DMS153 treated with DMSO at 0.1 percent for 48 hours (cell line): ENCODE results near the gene GBE1.

Experiments
- DNase-seq: peaks from one replicate; lab custom pipeline; 2025; ENCODE audit not compliant: unreplicated experiment; lab: John Stamatoyannopoulos, UW

GBE1 gene

GRCh38 chr3:81632659-81633058, 128.8 kb downstream of the GBE1 start:
- no peak for DNase-seq

GRCh38 chr3:81624756-81625155, 136.7 kb downstream of the GBE1 start:
- no peak for DNase-seq

DNA sequence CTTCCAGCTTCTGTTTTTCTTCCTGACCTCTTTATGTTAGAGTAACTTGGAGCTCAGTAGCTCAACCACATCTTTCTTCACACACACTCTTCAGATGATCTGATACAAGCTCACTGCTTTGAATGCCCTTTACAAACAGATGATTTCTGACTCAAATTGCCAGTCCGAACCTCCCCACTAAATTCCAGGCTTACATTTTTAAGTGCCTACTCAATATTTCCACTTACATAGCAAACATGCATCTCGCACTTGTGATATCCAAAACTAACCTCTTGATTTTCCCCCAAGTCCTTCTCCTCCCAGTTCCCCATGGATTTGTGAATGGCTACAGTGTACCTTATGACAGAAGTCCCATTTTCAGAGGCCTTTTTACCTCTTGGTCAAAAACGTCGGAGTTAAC, 139.1 kb downstream of the GBE1 start:
- no peak for DNase-seq

- no peak for DNase-seq
Observed at GRCh38 chr3:81621277-81621676, 140.2 kb downstream of the GBE1 start.

GRCh38 chr3:81620849-81621248, 140.6 kb downstream of the GBE1 start:
- no peak for DNase-seq

DNA sequence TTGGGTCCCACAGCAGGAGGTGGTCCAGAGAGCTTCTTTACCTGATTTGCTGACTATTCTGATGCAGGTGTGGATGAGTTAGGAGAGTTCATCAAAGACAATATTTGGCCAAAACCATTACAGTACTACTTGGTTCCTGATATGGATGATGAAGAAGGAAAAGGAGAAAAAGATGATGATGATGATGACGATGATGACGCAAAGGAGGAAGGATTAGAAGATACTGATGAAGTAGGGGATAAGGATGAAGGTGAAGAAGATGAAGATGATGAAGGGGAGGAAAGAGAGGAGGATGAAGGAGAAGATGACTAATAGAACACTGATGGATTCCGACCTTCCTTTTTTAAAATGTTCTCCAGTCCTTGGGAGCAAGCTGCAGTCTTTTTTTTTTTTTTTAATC, 148.7 kb downstream of the GBE1 start:
- DNase-seq, result no peak

GRCh38 chr3:81602781-81603180, 158.7 kb downstream of the GBE1 start:
- DNase-seq, result no peak

DNA sequence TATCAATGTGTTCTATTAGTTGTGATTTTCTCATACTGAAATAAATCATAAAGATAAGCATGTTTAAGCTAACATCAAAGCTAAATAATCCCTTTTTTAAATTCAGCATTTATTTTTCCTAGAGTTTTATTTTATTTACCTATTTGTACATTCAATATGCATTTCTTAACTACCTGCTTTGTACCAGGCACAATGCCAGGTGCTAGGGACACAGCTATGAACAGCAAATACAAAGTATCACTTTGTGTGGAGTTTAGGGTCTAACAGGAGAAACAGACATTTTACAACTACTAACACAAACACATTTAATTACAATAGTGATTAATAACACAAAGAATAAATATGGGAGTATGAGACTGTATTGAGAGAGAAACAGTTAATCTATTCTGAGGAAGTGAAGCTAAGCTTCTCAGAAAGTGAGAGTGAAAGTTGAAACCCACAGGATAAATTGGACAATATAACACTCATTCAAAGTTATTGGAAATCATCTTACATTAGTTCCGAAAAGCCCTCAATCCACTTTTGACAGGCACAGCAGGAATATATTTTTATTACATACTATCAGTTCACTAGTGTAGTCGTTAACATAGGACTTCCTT, 159.6 kb downstream of the GBE1 start:
- no peak for DNase-seq

DNA sequence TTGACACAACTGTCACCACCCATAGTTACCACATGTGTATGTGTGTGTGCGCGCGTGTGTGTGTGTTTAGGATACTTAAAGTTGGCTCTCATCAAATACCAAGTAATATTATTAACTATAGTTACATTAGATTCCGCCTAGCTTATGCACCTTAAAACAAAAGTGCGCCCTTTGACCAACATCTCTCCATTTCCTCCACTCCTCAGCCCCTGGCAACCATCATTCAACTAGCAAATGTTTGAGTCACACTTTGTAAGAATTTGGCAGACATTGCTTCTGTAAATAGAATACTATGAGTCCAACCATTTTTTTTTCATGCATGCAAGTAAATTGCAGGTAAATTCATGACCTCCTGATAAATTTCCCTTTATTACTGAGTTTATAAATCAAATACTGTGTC, 169.3 kb downstream of the GBE1 start:
- no peak for DNase-seq

GRCh38 chr3:81585937-81586336, 175.5 kb downstream of the GBE1 start:
- DNase-seq, result no peak

GRCh38 chr3:81585056-81585455, 176.4 kb downstream of the GBE1 start:
- no peak for DNase-seq

DNA sequence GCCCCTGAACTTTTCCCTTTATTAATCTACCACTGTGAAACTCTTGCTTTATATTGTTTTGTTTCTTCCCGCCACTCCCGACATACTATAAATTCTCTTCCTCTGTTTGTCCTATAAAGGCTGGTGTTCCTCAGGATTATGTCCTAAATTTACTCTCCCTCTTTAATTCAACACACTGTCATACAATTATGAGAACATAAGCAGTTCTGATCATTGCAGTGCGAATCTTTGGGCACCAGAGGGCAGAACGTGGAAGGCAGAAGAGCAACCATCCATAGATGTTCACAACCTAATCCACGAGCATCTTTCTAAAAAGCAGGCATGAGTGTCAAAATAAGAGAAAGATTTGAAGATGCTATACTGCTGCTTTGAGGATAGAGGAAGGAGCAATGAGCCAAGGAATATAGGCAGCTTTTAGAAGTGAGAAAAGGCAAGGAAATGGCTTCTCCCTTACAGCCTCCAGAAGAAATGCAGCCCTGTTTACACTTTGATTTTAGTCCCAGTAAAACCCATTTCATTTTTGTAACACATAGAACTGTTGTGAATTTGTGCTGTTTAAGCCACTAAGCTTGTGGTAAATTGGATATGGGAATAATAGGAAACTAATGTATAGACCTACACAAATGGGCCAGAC, 179.4 kb downstream of the GBE1 start:
- peak; percentile 15 for DNase-seq

DNA sequence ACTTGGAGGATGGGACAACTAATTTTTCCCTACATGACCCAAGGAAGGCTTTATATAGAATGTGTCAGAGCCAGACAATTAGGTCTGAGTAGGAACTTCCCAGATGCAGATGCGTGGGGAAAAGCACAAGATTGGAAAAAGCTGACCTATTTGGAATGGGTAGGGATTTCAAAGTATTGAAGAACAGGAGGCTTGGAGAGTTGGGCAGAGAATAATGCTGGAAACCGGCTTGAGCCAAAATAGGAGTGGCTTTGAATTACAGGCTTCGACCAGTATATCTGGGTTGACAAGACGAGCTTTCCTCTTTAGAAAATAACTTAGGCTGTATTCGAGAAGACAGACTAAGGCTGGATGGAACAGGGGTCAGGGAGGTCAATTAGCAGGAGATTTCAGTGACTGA, 181.1 kb downstream of the GBE1 start:
- DNase-seq, result no peak

DNA sequence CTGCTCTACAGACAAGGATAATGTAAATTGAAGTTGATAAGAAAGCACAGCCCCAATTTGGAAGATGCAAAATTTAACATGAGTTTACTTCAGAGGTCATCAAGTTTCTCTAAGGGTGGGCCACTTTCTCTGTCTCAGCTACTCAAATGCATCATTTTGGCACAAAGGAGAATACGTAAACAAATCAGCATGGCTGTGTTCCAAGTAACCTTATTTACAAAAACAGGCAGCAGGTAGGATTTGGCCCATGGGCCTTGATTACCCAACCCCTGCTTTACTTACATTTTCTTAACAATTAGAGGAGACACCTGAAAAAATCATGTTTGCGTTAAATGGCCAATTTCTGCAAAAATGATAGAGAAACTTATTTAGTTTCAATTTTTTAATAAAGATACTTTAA, 181.7 kb downstream of the GBE1 start:
- no peak for DNase-seq

- no peak for DNase-seq
Observed at GRCh38 chr3:81572201-81572756, 189.2 kb downstream of the GBE1 start.

DNA sequence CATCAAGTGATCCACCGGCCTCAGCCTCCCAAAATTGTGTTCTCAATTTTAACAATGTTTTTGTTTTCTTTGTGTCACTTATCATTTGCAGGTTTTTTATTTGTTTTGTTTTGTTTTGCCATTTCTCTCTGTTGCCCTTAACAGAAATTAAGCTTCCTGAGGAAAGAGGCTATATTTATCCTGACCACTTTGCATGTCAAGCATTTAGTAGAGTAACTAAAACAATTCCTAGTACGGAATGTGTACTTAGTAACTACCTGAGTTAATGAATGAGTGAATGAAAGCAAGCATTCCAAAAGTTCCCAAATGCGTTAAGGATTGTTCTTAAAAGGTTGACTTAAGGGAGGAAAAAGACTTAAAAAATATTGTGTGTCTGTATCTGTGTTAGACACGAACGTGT, 193.1 kb downstream of the GBE1 start:
- no peak for DNase-seq

DNA sequence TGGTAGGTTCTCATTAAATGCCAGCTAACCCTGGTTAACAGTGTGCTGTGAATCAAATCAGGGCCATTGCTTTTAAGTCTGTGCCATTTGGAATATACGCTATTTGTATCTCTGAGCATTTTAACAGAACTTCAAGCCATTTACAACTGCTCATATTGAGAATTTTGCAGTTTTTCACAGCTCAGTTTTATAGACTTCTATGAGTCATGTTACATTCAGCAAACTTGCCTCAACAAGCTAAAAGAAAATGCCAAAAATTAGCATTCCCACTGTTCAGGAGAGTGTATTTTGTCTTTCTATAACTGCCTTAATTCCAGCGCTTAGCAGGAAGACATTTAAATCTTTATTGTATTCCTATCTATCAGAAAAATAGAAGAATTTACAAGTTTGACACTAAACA, 196.4 kb downstream of the GBE1 start:
- no peak for DNase-seq

DNA sequence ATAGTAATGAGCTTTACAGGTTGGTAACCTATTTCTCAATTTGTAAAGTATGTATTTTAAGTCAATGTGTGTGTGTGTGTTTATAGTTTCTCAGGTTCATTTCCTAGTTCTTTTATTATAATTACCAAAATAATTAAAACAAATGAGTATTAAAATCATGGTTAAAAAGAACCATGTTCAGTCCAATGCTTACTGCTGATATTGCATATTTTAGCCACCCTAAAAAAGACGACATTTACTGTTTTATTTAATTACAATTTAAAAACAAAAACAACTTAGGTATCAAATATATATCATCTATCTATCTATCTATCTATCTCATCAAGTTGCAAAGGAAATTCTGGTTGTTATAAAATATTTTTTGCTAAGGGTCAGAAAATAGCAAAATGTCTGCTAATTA, 203.3 kb downstream of the GBE1 start:
- DNase-seq, result no peak

DNA sequence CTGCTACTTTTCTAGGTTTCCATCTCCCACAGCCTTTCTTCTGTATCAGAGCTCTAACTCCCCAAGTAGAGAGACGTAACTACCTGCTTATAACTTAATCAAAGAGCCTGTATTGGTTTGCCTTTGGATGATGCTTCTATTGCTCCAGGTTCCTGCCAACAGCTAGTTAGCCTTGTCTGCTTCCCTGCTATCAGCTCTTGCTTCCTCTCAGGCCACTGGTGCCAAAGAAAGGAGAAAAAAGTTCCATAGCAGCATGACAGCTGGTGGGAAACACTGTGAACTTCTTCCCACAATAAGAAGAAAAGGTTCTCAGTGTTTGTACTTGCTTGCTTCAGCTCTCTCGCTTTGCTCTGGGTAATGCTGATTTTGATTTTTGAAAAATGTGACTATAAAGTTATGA, 206.6 kb downstream of the GBE1 start:
- DNase-seq, result no peak

- no peak for DNase-seq
Observed at GRCh38 chr3:81554388-81554787, 207.1 kb downstream of the GBE1 start.

GRCh38 chr3:81550415-81550814, 211.0 kb downstream of the GBE1 start:
- DNase-seq, result no peak

GRCh38 chr3:81549831-81550230, 211.6 kb downstream of the GBE1 start:
- no peak for DNase-seq

DNA sequence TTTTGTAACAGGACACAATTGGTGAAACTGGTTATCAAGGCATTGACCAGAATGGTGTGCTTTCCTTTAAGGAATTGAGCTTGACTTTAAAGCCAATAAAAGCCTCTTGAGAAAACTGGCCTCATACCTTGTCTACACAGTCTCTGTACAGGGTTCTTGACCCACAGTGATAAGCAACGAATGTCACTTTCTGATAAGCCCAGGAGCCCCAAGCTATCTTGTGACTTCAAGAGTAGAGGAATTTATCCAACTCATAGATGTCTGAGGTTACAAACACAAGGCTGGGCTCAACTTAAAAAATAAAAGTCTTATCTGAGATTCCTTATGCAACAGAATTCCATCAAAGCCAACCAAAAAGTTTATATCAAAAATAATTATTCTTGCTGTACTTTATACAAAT, 212.1 kb downstream of the GBE1 start:
- no peak for DNase-seq
